ENCODE data around the gene DAB2IP. TPM values are rescaled to one million over a fixed set of nuclear protein-coding genes. Genes with fewer than 3 reads are reported as not detected.

Gene DAB2IP
- total and polyA plus RNA-seq, 4 donors: 19.4 to 75.0 (median 28.7) TPM

DNA sequence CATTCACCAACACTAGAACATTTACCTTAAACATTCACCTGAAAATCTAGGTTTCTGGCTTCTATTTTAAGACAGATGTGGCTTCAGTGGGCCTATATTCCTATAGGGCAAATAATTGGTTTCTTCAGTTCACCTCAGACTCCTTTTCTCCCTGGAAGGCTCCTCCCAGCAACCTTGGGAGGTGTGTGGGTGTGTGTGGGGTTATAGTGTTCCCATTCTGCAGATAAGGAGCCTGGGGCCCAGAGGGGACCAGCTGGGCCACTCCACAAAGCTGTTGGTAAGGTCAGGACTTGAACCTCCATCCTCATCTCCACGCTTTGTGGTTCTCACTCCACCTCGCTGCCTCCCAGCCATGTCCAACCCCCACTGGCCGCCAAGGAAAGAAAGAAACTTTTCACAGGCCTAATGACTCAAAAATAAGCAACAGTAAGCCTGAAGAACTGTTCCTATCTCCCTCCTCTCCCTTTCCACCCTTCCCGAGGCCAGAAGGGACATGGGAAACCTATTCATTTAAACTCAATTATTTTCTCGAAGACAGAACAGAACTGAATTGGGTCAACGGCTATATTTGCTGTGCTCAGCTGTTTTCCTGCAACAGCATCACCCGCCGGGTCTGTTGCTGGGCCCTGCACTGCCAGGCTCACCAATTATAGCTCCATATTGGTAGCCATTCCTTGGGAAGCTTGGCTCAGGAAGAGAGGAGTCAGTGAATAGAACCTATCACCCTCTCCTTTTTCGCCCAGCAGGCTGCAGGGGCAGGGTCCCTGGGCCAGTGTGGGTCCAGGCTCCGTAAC lies 78.5 kb downstream of the DAB2IP start:
- Histone ChIP-seq H3K27me3 (ENCODE audit: control insufficient read depth in 3 of 3, insufficient read depth in 3 of 3, low read length in 2 of 3) (no peaks in the 10 kb centered on the region), H3K4me1 (ENCODE audit: control insufficient read depth in 5 of 5, insufficient read depth in 5 of 5, low read length in 5 of 5) (peaks cover 8 to 44% (median 29%) of the 10 kb centered on the region in 5 donors), H3K4me3 (no peak overlapping the region), H3K9ac (ENCODE audit: insufficient read depth in 1 of 2, low read length in 2 of 2) (no peak overlapping the region), H3K9me3 (ENCODE audit: control insufficient read depth in 4 of 4, insufficient read depth in 3 of 4, low read length in 3 of 4) (no peaks in the 10 kb centered on the region), H3K27ac (ENCODE audit: low read depth in 1 of 2, low read length in 1 of 2) (no peak overlapping the region), H3K36me3 (ENCODE audit: control insufficient read depth in 4 of 4, insufficient read depth in 4 of 4, low read length in 4 of 4) (no peaks in the 10 kb centered on the region)
- WGBS, 2 donors: 90 to 95% methylated on average over 10 of the region's 10 CpGs
- DNase-seq: no peak
- TF ChIP-seq, protein P1, sequence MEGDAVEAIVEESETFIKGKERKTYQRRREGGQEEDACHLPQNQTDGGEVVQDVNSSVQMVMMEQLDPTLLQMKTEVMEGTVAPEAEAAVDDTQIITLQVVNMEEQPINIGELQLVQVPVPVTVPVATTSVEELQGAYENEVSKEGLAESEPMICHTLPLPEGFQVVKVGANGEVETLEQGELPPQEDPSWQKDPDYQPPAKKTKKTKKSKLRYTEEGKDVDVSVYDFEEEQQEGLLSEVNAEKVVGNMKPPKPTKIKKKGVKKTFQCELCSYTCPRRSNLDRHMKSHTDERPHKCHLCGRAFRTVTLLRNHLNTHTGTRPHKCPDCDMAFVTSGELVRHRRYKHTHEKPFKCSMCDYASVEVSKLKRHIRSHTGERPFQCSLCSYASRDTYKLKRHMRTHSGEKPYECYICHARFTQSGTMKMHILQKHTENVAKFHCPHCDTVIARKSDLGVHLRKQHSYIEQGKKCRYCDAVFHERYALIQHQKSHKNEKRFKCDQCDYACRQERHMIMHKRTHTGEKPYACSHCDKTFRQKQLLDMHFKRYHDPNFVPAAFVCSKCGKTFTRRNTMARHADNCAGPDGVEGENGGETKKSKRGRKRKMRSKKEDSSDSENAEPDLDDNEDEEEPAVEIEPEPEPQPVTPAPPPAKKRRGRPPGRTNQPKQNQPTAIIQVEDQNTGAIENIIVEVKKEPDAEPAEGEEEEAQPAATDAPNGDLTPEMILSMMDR (IDR thresholded peaks at IDR 0.05; ENCODE audit: control extremely low read depth, extremely low read depth): no peak
- ATAC-seq (ENCODE audit: insufficient read depth, low FRiP score): no peak

DNA sequence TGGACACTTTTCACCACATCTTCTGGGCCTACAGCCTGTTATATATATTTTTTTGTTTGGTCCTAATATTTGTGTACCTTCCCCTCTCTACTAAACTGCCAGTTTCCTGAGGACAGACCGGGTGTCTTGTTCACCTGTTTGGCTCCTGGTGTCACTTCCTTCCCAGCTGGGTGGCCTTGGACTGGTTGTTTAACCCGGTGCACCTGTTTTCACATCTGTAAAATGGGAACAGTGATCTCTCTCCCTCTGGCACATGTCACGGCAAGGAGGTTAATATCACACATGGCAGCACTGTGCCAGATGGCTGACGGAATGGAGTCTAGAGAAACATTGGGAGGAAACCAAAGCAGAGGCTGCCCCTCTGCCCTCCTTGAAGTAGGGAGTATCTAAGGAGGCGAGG lies 79.7 kb downstream of the DAB2IP start:
- H3K36me3 ChIP-seq (ENCODE audit: control insufficient read depth in 4 of 4, insufficient read depth in 4 of 4, low read length in 4 of 4): no peaks in the 10 kb centered on the region
- H3K27ac ChIP-seq (ENCODE audit: low read depth in 1 of 2, low read length in 1 of 2): no peak overlapping the region
- WGBS, 2 donors: 77 to 91% methylated on average over 5 of the region's 5 CpGs
- H3K9me3 ChIP-seq (ENCODE audit: control insufficient read depth in 4 of 4, insufficient read depth in 3 of 4, low read length in 3 of 4): no peaks in the 10 kb centered on the region
- H3K27me3 ChIP-seq (ENCODE audit: control insufficient read depth in 3 of 3, insufficient read depth in 3 of 3, low read length in 2 of 3): no peaks in the 10 kb centered on the region
- ATAC-seq (ENCODE audit: insufficient read depth, low FRiP score) (no peak), DNase-seq (no peak)
- no peak overlapping the region for H3K4me3 ChIP-seq
- TF ChIP-seq, protein P1 (IDR thresholded peaks at IDR 0.05; ENCODE audit: control extremely low read depth, extremely low read depth): no peak
- no peak overlapping the region for H3K9ac ChIP-seq (ENCODE audit: insufficient read depth in 1 of 2, low read length in 2 of 2)
- H3K4me1 ChIP-seq (ENCODE audit: control insufficient read depth in 5 of 5, insufficient read depth in 5 of 5, low read length in 5 of 5): peaks cover 7 to 44% (median 29%) of the 10 kb centered on the region in 5 donors

DNA sequence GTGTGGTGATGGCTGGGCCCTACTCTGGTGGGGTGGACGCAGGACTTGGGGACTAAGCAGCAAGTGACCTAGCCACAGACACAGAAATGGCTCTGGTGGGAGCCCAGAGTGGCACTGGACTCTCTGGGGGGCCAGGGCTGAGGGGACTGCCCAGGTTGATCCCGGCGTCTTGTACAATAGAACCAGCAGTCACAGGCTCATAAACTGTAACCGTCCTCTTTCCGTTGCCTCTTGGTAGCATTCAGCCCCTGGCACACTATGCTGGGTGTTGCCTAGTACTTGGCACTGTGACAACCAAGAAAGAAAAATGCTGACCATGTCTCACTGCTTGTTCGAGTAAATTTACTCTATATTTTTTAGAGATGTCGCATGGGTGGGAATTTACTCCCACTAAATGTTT lies 80.5 kb downstream of the DAB2IP start:
- Histone ChIP-seq H3K4me1 (ENCODE audit: control insufficient read depth in 5 of 5, insufficient read depth in 5 of 5, low read length in 5 of 5) (peaks cover 11 to 43% (median 27%) of the 10 kb centered on the region in 5 donors), H3K9me3 (ENCODE audit: control insufficient read depth in 4 of 4, insufficient read depth in 3 of 4, low read length in 3 of 4) (no peaks in the 10 kb centered on the region), H3K4me3 (no peak overlapping the region), H3K36me3 (ENCODE audit: control insufficient read depth in 4 of 4, insufficient read depth in 4 of 4, low read length in 4 of 4) (no peaks in the 10 kb centered on the region), H3K27me3 (ENCODE audit: control insufficient read depth in 3 of 3, insufficient read depth in 3 of 3, low read length in 2 of 3) (no peaks in the 10 kb centered on the region), H3K9ac (ENCODE audit: insufficient read depth in 1 of 2, low read length in 2 of 2) (no peak overlapping the region), H3K27ac (ENCODE audit: low read depth in 1 of 2, low read length in 1 of 2) (no peak overlapping the region)
- TF ChIP-seq, protein P1 (IDR thresholded peaks at IDR 0.05; ENCODE audit: control extremely low read depth, extremely low read depth): no peak
- whole genome bisulfite sequencing, 2 donors: 64 to 73% methylated on average over 7 of the region's 7 CpGs
- ATAC-seq (ENCODE audit: insufficient read depth, low FRiP score) (no peak), DNase-seq (no peak)
